GM04504 (cell line): ENCODE measurements around the gene RAB40B.
A peak's percentile ranks its signal among the peaks of the same experiment; 100 is the strongest.

Source experiments
- DNase-seq: peaks from one replicate; pipeline ENCODE4 v3.0.0-alpha.2; 2012; ENCODE audit warnings: low read depth

RAB40B gene

DNA sequence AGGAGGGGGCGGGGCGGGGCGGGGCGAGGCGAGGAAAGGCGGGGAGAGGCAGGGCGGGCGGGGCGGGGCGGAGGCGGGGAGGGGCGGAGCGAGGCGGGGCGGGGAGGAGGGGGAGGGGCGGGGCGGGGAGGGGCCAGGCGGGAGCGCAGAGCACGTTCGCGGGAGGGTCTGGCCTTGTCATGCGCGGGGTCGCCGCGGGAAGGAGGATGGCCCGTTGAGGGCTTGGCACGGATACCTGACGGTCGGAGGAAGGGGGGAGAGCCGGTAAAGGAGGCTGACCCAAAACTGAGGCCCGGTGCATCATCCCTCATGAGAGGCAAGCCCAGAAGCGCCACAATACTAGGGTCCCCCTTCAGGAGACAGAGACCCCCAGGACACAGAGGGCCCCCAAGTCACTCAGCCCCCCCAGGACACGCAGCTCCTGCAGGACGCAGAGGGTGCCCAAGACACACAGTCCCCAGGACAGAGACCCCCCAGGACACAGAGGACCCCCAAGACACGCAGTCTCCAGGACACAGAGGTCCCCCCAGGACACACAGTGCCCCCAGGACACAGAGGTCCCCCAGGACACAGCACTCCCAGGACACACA, 49.7 kb downstream of the RAB40B start:
- DNase-seq = no peak

DNA sequence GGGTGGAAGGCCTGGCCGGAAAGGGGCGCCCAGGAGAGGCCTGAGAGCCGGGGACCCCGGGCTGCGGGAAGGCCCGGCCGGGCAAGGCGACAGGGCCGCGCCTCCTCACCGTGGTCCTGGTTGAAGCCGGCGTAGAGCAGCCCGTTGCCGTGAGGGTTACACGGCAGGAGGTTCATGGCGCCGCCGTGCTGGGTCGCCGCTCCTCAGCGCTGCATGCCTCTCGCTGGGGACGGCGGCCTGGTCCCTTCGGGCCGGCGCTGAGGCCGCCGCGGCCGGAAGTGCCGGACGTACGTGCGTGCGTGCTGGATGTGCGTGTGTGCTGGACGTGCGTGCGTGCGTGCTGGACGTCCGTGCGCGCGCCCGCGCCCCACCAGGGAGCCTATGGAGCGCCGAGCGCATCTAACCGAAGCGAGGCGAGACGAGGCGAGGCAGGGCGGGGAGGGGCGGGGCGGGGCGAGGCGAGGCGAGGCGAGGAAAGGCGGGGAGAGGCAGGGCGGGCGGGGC, 50.3 kb downstream of the RAB40B start, which contains the start of gene WDR45B:
Gene WDR45B, minus strand, starts transcription at position 280 of the 504 bp plus-strand sequence. Its CDS starts 104 bp downstream, at position 176.
- DNase-seq = peak; percentile 93

DNA sequence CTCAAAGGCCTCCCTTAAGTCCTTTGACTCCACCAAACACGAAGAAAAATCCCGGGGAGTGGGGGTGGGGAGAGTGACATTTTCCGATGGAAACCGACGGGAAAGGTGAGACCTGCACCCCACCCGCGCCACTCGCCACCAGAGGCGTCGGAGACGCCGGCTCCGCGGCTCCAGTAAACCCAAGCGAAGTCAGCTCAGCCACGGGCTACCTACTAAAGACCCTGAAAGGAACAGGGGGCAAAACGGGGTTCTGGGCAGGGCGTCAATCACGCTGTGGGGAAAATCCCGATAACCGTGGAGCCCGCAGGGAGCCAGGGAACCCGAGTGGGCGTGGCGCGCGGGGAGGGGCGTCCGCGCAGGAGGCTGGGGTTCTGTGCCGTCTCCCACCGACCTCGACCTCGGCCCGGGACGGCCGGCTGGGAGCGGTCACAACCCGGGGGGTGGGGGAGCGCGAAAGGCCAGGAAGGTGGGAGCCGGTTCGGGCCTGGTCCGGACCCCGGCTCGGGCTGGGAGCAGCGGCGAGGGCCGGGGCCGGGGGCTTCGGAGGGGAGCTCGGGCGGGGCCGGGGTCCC, 50.8 kb downstream of the RAB40B start:
- DNase-seq = no peak

DNA sequence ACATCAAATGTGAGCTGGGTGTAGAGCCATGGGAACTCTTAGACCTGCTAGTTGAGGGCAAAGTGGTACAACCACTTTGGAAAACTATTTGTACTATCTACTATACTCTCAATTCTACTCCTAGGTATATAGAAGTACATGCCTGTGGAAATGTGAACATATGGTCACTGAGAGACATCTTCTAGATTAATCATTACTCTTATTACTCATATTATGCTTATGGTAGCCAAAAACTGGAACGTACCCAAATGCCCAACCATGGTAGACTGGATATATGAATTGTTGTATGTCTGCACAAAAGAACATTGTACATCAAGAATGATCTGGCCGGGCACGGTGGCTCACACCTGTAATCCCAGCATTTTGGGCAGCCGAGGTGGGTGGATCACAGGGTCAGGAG, 53.0 kb downstream of the RAB40B start:
- DNase-seq = no peak

DNA sequence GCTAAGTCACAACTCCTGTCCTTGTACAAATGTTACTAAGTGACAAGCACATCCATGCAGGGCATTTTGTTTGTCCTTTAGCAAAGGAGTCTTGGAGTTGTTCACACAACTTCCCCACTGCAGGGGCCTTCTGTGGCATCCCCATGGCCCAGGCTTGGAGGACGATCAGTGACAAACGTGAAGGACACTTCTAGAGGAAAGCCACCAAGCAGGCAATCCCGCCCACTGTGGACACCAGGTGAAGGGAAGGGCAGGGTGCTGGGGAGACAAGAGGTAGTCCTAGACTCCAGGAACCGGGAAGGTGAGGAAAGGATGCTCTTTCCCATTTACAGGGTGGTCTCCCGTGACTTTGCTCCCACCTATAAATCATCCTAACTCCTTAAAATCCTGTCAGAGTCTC, 54.4 kb downstream of the RAB40B start:
- no peak for DNase-seq

DNA sequence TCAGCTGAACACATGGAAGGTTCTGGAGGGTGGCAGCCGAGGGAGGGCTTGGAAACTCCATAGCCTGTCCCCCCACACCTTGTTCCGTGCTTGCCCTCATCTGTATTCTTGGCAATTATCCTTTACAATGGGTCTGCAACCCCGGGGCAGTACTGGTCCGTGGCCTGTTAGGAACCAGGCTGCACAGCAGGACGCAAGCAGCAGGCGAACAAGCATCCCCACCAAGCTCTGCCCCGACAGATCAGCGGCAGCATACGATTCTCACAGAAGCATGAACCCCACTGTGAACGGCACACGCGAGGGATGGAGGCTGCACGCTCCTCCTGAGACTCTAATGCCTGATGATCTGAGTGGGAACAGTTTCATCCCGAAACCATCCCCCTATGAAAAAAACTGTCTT, 56.5 kb downstream of the RAB40B start:
- DNase-seq = no peak

DNA sequence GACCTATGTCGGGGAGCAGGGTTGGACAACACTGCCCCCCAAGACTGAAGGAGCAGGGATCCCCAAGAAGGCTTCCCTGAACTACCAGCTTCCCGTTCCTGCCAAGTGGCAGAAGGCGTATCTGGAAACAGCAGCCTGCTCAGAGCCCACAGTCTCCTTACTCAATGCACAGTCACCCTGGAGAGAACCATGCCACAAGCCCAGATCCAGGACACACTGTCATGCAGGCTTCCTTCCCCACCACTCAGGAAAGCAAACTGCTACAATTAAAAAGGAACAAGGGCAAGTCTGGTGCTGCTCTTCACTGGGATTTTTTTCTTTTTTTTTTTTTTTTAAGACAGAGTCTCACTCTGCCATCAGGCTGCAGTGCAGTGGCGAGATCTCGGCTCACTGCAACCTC, 58.5 kb downstream of the RAB40B start:
- DNase-seq = no peak

DNA sequence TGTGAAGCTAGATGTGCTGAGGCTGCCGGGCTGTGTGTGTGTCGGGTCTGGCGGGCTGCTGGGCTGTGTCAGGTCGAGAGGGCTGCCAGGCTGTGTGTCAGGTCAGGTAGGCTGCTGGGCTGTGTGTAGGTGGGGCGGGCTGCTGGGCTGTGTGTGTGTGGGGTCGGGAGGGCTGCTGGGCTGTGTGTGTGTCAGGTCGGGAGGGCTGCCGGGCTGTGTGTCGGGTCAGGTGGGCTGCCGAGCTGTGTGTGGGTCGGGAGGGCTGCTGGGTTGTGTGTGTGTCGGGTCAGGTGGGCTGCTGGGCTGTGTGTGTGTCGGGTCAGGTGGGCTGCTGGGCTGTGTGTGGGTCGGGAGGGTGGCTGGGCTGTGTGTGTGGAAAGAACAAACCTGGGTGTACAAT, 58.9 kb downstream of the RAB40B start:
- DNase-seq = no peak

DNA sequence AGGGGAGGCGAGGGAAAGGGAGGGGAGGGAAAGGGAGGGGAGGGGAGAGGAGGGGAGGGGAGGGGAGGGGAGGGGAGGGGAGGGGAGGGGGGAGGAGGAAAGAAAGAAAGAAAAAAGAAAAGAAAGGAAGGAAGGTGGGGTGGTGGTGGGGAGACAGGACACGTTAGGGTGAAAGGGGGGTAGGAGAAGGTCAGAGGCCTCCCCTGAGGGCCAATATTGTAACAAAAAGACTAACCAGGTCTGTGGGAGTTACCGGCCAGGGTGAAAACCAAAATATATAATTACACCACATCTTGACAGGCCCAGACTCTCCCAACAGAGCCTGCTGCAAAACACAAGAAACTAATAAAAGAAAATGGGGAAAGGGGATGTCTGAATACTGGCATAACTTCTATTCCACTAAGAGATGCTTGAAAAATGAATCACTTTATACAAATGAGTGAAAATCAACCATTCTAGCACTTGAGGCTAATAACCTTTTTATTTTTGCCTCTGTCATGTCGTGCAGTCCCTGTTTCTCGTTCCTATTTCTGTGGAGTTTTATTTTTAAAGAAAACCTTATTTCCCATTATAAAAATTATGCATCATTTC, 60.2 kb downstream of the RAB40B start:
- no peak for DNase-seq

DNA sequence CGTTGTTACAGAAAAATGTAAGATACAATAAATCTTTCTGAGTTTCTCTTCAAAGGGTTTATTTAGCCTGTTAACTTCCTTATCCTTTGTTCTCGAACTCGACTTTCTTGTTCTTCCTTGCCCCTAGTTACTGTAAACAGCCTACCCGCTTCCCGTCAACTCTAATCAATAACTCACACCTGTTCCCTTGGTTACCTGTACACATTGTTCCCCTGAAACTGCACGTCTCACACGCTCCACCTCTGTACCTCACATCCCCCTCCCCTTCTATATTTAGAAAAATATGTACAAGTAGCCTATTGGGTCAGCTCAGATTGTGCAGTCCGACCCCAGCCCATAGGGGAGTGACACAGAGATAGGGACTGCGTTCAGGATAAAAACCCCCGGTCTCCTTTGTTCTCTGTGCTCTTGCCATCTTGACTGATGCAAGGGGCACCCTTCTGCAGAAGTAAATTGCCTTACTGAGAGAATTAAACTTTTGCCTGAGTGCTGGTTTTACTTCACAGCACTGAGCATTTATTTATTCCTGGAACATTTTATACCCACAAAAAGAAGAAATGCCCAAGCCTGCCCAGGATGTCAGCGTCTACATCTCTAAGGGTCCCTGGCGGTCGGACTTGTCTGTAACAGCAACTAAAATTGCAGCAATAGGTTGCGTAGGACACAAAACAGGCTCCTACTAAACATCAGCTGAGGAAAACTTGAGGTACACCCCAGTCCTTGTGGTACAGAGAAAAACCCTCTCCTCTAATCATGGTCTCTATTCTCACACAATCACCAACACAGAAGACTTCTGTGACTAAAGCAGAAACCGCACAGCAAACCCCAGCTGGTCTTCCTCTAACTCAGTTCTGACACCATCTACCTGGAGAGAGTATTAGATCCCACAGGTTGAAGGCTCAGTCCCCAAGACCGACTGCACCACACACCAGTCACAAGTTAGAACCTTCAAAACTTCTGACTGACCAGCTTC, 61.6 kb downstream of the RAB40B start:
- DNase-seq = no peak

DNA sequence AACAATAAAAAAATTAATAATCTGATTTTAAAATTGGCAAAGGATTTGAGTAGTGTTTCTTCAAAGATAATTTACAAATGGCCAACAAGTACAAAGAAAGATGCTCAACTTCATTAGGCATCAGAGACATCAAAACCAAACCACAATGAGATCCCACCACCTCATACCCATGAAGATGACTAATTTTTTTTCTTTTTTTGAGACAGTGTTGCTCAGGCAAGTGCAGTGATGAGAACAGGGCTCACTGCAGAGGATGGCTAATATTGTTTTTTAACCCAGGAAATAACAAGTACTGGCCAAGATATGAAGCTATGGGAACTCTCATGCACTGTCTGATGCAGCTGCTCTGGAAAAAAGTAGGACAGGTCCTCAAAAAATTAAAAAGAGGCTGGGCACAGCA, 65.2 kb downstream of the RAB40B start:
- no peak for DNase-seq

DNA sequence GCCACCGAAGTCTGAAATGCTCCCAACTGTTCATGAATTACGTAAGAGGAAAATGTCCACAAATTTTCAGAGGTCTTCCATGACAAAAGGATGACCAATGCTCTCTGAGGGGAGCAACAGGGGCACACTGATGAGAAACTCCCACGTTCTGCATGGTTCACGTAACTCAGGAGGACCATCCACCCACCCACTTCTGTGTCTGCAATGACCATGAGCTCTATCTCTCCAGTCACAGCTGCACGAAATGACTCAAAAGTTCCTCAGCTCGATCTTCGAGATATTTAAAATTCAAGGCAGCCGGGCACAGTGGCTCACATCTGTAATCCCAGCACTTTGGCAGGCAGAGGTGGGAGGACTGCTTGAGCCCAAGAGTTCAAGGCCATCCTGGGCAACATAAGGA, 66.0 kb downstream of the RAB40B start:
- no peak for DNase-seq

DNA sequence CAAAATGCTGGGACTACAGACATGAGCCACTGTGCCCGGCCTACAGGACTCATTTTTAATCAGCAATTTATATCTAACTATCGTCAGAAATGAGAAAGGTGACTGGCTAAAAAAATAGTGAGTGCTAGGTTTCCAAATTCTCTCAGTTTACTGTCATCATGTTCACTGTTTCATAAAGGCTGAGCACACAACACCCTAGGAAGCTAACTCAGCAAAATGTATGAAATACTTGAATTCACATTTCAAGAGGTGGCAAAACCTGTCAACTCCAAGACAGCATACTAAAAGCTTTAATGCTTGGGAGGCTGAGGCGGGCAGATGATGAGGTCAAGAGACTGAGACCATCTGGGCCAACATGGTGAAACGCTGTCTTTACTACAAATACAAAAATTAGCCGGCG, 67.0 kb downstream of the RAB40B start:
- no peak for DNase-seq

DNA sequence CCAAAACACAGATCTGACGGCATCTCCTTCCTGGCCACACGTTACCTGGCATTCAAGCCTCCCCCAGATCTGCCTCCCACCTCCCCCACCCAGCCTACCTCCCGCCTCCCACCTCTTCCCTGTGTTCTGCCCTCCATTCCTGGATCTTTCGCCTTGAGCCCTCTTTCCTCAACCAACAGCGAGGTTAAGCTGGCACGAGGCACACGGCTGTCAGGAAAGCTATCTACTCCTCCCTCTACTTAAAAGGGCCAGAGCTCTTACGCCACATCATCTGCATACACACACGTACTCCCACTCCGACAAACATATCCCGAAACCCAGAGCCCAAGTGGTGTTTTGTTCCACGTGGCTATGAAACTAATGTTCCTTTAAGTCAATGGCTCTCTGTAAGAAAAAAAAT, 68.3 kb downstream of the RAB40B start:
- no peak for DNase-seq

DNA sequence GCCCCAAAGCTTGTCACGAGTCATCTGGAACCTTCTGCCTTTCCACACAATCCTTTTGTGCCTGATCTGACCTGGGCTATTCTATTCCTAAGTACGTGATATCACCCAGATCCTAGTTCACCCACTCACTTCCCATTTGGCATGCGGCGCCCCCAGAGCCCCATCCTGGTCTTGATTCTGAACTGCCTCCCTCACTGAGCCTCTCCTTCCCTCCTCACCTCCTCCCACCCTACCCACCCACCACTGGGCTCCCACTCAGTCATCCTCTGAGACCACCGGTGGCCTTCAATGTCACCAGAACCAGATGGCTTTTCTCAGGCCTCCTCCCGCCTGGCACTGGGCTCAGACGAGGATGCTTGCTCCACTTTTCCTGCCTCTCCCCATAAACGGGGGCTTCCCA, 68.8 kb downstream of the RAB40B start:
- DNase-seq = no peak

DNA sequence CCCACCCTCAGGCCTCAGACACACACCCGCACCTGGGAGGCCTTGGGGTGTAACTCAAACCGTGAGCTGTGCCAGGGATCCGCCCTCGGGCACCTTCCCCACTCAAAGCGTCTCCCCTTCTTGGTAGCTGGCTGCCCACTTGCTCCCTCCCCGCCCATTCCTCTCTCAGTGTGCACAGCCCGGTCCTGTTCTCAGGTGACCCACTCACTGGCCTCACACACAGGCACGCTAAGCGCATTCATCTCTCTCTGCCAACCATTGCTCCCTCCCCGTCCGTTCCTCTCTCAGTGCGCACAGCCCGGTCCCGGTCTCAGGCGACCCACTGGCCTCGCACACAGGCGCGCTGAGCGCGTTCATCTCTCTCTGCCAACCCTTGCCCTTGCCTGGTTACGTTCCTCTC, 71.1 kb downstream of the RAB40B start:
- no peak for DNase-seq

DNA sequence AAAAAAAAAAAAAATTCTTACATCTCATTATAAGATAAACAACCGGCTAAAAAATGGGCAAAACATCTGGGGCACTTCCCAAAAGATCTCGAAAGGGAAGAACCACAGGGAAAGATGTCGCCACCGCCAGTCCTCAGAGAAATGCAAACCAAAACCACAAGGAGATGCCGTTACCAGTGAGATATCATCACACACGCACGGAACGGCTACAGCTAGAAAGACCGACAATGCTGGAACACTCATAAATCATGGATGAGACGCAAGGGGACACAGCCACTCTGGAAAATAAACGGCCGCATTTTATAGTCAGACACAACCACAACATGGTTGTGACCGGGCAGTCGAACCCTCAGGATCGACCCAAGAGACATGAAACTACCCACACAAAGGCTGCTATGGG, 74.8 kb downstream of the RAB40B start:
- no peak for DNase-seq

DNA sequence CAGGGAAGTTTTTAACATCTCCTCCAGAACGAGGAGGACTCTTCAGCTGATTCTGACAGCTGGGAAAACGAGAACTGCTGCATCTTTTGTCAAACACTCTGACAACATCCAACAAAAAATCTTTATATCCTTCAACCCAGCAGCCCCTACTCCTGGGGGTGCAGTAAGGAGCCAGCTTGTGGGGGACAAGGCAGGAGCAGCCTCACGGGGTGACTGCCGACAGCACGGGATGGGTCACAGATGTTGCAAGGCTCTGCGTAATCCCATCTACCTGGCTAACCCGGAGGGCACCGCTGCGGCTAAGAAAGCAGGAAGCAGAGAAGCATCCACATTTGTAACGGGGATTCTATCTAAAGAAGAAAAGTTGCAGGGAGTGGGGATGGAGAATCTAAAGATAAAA, 78.9 kb downstream of the RAB40B start:
- no peak for DNase-seq

DNA sequence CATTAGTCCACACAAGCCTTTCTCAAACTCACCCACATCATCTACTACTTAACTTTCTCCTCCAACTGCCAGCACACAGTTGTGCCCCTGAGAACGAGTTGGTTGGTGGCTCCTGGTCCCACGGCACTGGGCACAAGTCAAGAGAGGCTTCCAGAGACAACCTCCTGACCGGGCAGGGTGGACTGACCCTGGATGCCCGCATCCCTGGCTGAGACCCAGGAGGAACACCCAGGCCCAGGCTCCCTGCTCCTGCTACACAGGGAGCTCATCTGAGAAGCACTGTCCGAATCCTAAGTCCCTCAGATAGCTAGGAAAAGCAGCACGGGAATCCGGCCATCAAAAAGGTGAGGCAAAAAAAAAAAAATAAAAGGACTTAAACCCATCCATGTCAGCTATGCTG, 79.3 kb downstream of the RAB40B start:
- no peak for DNase-seq

DNA sequence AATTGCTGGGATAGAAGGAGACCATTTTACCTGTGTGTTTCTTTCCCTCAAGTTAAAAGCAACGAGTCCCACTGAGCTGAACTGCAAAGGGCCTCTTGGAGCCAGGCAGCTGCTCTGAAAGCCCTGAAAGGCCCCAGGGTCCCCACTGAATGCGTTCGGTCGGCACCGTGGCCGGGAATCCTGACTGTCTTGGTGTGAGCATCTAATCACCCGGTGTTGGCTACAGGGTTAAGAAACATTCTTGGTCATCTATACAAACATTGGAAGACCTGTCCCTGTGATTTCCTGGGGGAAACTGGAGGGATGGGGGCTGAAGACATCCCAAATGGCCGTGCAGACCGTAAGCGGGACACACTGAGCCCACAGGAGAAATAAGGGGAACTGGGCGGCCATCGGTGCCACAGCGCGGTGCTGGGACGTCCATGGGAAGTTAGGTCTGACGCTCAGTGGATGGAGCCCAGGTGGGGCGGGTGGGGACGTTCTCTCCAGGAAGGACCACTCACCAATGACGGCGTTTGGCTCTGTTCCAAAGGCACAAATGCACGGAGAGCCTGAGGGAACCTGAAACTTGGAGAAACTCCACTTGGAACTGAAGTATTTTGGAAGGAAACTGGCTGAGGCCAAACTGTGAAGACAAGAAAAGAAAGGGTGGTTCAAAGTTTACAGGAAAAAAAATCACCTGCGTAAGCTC, 82.3 kb downstream of the RAB40B start:
- DNase-seq = no peak

DNA sequence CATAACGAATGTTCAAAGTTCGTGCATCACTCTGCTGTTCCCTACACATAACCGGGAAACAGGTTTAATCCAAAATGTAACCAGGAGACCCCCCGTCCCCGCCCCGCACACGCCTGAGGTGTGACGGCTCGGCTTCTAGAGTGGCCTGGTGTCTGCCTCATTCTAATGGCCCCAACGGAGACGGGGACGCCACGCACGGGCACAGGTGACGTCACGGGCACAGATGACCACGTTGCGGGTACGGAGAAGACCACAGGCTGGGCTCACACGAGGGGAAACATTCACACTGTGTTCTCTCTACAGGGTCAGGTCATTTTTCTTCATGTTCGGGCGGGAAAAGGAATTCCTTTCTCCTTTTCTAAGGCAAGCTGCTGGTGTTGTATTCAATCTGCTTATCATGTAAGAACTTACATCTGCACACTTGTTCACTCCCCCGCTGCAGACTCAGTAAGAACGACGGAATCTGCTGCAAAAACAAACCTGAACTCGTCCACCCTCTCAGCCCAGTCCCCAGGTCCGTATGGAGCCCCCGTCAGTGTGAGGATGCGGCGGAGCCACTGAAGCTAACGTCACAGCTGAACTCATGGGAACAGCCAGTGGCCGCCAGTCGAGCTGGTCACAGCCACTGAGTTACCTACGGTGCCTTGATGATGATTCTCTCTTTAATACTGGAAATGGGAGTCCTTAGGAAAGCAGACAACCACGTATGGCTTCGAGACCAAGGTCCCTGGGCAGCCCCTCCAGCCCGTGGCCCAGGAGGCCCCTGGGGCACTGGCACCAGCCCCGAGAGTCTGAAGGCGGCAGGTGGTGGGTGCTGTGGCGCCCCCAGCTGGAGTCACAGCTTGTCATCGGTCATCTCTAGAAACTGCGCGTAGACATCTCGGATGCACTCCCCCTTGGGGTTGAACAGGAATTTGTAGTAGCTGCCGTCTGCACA, 83.1 kb downstream of the RAB40B start:
- DNase-seq = no peak
